GM18861 (cell line): Measurements from ENCODE around the gene MTCH2.
"Not testable (repeated sequence)": the region's sequence is repeated elsewhere in the genome, so short reads cannot be mapped to it uniquely, and the experiment has no call there.

Experiments used
- ATAC-seq: cut with Tn5 transposase; IDR thresholded peaks from one replicate; pipeline ENCODE4 v1.9.1; 2021; ENCODE audit not compliant: unreplicated experiment

Gene MTCH2

GRCh38 chr11:47642099-47642855 lies at the start of gene MTCH2:
TSS of gene MTCH2 (minus strand) at chr11:47642559. CDS start at chr11:47642465, 94 bp downstream.
- peak; percentile 88 for ATAC-seq

DNA sequence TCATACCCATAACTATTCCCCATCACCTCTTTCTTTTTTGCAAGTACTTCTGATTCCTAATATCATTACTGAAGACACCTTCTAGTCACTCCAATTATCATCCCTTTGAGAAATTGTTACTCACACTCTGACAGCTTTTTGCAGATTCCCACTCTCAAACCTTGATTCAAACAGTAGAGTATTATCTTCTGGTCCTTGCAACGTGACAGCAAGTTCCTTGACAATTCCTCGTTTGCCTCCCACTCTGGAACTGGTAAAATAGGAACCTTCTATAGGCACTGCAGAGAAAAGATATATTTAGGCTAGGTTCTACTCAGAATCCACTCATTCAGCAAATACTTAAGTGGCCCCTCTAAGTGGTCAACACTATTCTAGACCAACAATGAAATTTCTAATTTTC lies 49.6 kb upstream of the MTCH2 start:
- no peak for ATAC-seq

DNA sequence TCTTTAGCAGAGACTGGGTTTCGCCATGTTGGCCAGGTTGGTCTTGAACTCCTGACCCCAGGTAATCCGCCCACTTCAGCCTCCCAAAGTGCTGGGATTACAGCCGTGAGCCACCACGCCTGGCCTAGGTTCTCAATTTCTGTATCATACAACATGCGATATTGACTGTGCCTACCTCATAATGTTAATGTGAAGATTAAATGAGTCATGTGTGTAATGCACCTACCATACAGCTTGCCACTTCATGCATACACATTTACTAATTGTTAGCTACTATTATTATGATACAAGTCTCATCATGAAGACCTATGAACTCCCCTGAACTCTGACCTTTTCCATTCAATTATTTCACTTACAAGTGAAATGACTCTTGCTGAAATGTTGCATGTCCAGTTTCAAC lies 47.1 kb upstream of the MTCH2 start:
- no peak for ATAC-seq

DNA sequence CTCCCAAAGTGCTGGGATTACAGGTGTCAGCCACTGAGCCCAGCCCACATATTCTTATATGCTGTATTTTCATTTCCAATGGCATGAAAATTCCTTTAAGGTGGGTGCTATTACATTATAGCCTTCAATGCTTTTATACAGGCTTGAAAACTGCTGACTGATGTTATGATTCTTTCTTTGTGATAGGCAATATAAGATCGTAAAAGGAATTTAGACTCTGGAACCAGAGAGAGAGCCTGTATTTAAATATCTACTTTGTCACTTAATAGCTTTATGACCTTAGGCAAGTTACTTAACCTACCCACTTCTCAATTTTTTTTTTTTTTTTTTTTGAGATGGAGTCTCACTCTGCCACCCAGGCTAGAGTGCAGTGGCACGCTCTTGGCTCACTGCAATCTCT lies 46.6 kb upstream of the MTCH2 start:
- no peak for ATAC-seq

GRCh38 chr11:47688111-47688510 lies 45.8 kb upstream of the MTCH2 start:
- no peak for ATAC-seq

GRCh38 chr11:47686704-47687103 lies 44.3 kb upstream of the MTCH2 start:
- not testable (repeated sequence) for ATAC-seq

- no peak for ATAC-seq
Measured at GRCh38 chr11:47686151-47686550, 43.8 kb upstream of the MTCH2 start.

GRCh38 chr11:47675851-47676250 lies 33.5 kb upstream of the MTCH2 start:
- ATAC-seq, result no peak

DNA sequence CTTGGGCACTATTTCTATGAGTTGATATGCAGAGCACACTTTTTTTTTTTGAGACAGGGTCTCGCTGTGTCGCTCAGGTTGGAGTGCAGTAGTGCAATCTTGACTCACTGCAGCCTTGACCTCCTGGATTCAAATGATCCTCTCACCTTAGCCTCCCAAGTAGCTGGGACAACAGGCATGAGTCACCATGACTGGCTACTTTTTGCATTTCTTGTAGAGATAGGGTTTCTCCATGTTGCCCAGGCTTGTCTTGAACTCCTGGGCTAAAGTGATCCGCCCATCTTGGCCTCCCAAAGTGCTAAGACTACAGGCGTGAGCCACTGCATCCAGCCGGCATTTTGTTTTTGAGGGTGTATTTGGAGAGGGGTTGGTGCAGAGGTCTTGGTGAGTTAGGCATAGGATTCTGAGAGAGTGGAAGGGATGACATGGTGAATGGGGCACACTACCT lies 29.9 kb upstream of the MTCH2 start:
- ATAC-seq, result no peak

GRCh38 chr11:47669856-47670255 lies 27.5 kb upstream of the MTCH2 start:
- ATAC-seq, result no peak

DNA sequence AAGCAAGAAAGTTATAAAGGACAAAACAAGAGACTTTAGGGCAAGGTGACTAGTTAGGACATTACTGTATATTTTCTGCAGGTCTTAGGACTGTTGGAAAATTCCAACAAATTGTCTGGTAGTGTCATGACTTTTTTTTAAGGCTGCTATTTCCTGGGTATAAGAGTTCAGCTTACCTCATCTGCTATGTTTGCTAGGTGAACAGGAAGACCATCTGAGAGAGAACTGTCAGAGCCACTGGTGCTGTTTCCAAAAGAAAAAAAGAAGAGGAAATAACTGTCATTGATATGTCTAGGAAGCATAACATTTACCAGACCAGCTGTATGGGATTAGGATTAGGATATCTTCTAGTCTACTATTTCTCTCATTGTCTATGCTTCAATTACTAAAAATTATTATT lies 26.3 kb upstream of the MTCH2 start:
- no peak for ATAC-seq

DNA sequence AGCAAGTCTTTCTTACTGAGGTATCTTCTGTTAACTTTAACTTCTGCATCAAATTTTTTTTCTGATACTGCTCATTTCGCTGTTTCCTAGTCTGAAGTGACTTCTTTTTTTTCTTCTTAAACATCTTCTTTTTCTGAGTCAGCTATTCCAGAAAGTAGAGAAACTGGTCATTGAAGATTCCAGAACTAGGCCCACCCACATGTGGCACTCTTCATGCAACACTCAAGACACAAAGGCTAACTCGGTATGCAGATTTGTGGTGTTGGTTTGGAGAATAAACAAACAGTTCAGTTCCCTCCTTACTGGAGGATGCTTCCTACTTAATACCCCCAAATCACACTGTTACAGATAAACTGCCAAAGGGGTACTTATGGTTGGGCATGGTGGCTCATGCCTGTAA lies 25.2 kb upstream of the MTCH2 start:
- ATAC-seq, result no peak

GRCh38 chr11:47667135-47667534 lies 24.8 kb upstream of the MTCH2 start:
- ATAC-seq, result no peak

- ATAC-seq, result not testable (repeated sequence)
Measured at GRCh38 chr11:47664936-47665335, 22.6 kb upstream of the MTCH2 start.

- no peak for ATAC-seq
Measured at GRCh38 chr11:47661245-47661644, 18.9 kb upstream of the MTCH2 start.

DNA sequence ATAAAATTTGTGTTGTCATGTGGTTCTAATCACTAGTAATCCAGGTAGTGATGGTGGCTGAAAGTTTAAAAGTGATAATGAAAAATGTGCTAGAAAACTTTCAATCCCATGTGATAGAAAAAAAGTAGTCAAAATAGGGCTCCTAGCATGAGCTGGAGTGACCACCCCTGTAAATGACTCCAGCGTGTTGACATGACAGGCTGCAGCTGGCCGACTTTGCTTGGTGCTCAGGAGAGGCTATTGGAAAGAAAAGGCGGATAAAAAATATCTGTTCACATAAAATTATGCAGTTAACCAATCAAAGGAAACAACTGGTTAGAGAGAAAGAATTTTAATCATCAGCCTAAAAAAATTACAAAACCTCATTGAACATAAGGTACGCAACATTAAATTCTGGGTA lies 16.9 kb upstream of the MTCH2 start:
- ATAC-seq, result no peak

GRCh38 chr11:47656260-47656885 lies 14.0 kb upstream of the MTCH2 start:
- ATAC-seq, result no peak

- no peak for ATAC-seq
Measured at GRCh38 chr11:47651818-47652469, 9.6 kb upstream of the MTCH2 start.

- ATAC-seq, result no peak
Measured at GRCh38 chr11:47649276-47649675, 6.9 kb upstream of the MTCH2 start.

GRCh38 chr11:47646019-47646418 lies 3.7 kb upstream of the MTCH2 start:
- no peak for ATAC-seq

DNA sequence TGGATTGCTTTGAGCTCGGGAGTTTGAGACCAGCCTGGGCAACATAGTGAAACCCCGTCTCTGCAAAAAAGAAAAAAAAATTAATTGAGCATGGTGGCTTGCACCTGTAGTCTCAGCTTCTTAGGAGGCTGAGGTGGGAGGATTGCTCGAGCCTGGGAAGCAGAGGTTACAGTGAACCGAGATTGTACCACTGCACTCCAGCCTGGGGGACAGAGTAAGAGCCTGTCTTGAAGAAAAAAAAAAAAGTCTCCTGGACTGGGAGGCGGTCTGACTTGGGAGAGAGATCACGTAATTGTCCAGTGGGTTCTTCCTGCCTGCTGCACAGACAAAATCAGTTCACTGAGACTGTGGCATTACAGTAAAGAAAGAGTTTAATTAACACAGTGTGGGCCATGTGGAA lies 3.1 kb upstream of the MTCH2 start:
- ATAC-seq, result no peak

- ATAC-seq, result no peak
Measured at GRCh38 chr11:47641600-47642098, 710 bp downstream of the MTCH2 start.
